Upper lobe of left lung (tissue), 6 donors: ENCODE data around the gene TBCD. TPM values are rescaled to one million over a fixed set of nuclear protein-coding genes. Genes with fewer than 3 reads are reported as not detected.
A peak's percentile ranks its signal among the peaks of the same experiment; 100 is the strongest.

Experiments used
- ATAC-seq, 2 donors: fragments of 200-7000 bp; cut with Tn5 transposase; one replicate each; pipeline ENCODE4 v1.9.1; 2022; ENCODE audit warnings: mild to moderate bottlenecking in 2 of 2, moderate library complexity in 2 of 2; ENCODE audit not compliant: low FRiP score in 2 of 2
- DNase-seq, 2 donors: peaks; one replicate each; pipeline ENCODE4 v3.0.0-alpha.2; 2019 to 2020
- H3K27ac ChIP-seq, 4 donors: fragments of 200-600 bp; sonication (generic); one replicate each; pipeline ENCODE4 v1.5.1; 2016 to 2019
- H3K27me3 ChIP-seq, 4 donors: fragments of 200-600 bp; sonication (generic); one replicate each; pipeline ENCODE4 v1.5.1; 2017 to 2019
- H3K36me3 ChIP-seq, 4 donors: fragments of 200-600 bp; sonication (generic); one replicate each; pipeline ENCODE4 v1.5.1; 2016 to 2019
- H3K4me1 ChIP-seq, 4 donors: fragments of 200-600 bp; sonication (generic); one replicate each; pipeline ENCODE4 v1.5.1; 2018 to 2019
- H3K4me3 ChIP-seq, 4 donors: fragments of 200-600 bp; sonication (generic); one replicate each; pipeline ENCODE4 v1.5.1; 2017 to 2019; ENCODE audit warnings: mild to moderate bottlenecking in 2 of 4, moderate library complexity in 1 of 4
- H3K9me3 ChIP-seq, 4 donors: fragments of 200-600 bp; sonication (generic); one replicate each; pipeline ENCODE4 v1.5.1; 2018 to 2019
- EP300 ChIP-seq, 4 donors: sonication (generic); formaldehyde crosslinking; IDR thresholded peaks; one replicate each; pipeline ENCODE4 v1.5.1; 2017; ENCODE audit warnings: antibody characterized with exemption in 4 of 4, control low read depth in 2 of 4
- POLR2A ChIP-seq, 4 donors: fragments of 450-650 bp; IDR thresholded peaks; one replicate each; pipeline ENCODE4 v1.5.1; 2016 to 2017; ENCODE audit warnings: antibody characterized with exemption in 4 of 4, mild to moderate bottlenecking in 2 of 4
- POLR2AphosphoS5 ChIP-seq, 2 donors: sonication (generic); formaldehyde crosslinking; IDR thresholded peaks; one replicate each; pipeline ENCODE4 v1.5.1; 2017; ENCODE audit warnings: antibody characterized with exemption in 2 of 2
- WGBS, 2 donors: methylation state at CpG; one replicate each; pipeline ENCODE4 v1.1.5; 2017 to 2018; 5-methylcytosine and 5-hydroxymethylcytosine counted together
- total RNA-seq, 6 donors: library from RNA; depleted of rRNA in 4 of 6; stranded (reverse); fragments of >200 nt in 4 of 6; gene quantifications; one replicate each; pipeline versions ENCODE4 v1.1.0 to v1.2.1, GENCODE V29; 2016 to 2021
- TF ChIP-seq, protein P1 (sequence below), 6 experiments: fragments of 450-650 bp in 4 of 6; fragments of 200-600 bp in 2 of 6; sonication (generic) in 2 of 6; IDR thresholded peaks; one replicate each; pipeline ENCODE4 v1.5.1; 2016 to 2019; ENCODE audit warnings: antibody characterized with exemption in 6 of 6
- donor health status: DM: no; HTN: no; CAD: no; lungs with moderate emphysema.
- donor health status: DM: no; HTN: yes; CAD: no; lungs with severe emphysema.

The TBCD gene
- total RNA-seq, 6 donors from 2014 or later: 71.3 to 262 (median 104) TPM

DNA sequence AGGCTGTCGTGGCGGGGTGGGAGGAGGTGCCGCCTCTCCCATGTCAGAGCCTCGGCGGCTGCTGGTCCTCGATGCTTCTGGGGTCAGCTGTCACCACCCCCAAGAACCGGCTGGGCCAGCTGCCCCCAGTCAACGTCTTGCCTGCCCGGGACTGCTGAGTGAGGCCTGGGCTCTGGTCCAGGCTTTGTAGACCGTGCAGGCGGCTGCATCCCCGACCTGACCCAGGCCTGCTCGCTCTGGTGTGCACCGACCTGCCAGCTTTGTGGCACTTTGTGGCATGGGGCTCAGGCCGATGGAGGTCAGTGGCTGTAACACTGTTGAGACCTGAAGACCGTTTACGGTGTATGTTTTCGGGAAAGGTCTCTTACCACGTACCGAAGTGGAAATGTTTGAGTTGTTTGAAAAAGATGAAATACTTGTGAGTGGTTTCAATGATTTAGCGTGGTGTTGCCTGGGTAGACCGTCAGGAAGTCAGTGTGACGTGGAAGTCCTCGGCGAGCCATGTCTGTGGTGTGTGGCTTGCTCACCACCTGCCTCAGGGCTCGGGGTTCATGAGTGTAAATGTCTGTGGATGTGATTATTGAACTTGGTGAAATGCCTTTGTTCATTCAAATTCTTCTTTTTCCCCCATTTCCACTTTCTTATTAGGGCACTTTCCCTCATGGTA is 141.2 kb downstream of the TBCD start:
- Histone ChIP-seq H3K9me3 (no peaks in the 10 kb centered on the region), H3K4me3 (no peak overlapping the region), H3K4me1 (peaks cover 20 to 48% (median 40%) of the 10 kb centered on the region in 4 donors), H3K27ac (peak overlapping the region; percentile 14 to 92 (median 68)), H3K36me3 (peaks cover 0 to 27% (median 11%) of the 10 kb centered on the region in 4 donors), H3K27me3 (no peaks in the 10 kb centered on the region)
- WGBS, 2 donors: 36 to 57% methylated on average over 19 to 26 of the region's 26 CpGs
- ATAC-seq (no peak), DNase-seq (peak; percentile 69 to 78)
- peak in 1 of 2 donors; percentile 14 for TF ChIP-seq POLR2AphosphoS5 (IDR thresholded peaks at IDR 0.05)
- peak in 1 of 4 donors; percentile 19 for TF ChIP-seq POLR2A (IDR thresholded peaks at IDR 0.05)
- TF ChIP-seq, protein P1, sequence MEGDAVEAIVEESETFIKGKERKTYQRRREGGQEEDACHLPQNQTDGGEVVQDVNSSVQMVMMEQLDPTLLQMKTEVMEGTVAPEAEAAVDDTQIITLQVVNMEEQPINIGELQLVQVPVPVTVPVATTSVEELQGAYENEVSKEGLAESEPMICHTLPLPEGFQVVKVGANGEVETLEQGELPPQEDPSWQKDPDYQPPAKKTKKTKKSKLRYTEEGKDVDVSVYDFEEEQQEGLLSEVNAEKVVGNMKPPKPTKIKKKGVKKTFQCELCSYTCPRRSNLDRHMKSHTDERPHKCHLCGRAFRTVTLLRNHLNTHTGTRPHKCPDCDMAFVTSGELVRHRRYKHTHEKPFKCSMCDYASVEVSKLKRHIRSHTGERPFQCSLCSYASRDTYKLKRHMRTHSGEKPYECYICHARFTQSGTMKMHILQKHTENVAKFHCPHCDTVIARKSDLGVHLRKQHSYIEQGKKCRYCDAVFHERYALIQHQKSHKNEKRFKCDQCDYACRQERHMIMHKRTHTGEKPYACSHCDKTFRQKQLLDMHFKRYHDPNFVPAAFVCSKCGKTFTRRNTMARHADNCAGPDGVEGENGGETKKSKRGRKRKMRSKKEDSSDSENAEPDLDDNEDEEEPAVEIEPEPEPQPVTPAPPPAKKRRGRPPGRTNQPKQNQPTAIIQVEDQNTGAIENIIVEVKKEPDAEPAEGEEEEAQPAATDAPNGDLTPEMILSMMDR (IDR thresholded peaks at IDR 0.05): no peak
- no peak for TF ChIP-seq EP300 (IDR thresholded peaks at IDR 0.05)

DNA sequence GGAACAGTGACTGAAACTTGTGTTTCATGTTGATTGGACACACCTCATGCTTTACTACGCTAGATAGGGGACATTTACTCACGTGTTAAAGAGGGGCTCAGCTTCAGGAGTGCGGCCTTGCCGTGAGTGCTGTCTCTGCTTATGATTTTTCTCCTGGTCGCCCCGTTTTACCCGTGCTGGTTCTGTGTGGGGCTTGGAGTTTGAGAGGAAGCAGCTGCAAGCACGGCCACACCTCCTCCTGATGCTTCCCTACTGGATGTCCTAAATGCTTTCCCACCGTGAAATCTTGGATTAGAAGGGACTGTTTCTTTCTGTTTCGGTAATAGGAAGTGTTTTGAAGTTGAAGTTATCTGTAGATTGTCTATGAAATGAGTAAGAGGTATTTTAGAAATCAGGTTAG is 141.9 kb downstream of the TBCD start:
- DNase-seq (no peak), ATAC-seq (no peak)
- peak overlapping the region in 3 of 4 donors; percentile 58 to 92 (median 78) for H3K27ac ChIP-seq
- 34 to 49% methylated on average over 10 of the region's 10 CpGs for WGBS, 2 donors
- no peak overlapping the region for H3K4me3 ChIP-seq
- H3K27me3 ChIP-seq: no peaks in the 10 kb centered on the region
- H3K4me1 ChIP-seq: peaks cover 17 to 45% (median 33%) of the 10 kb centered on the region in 4 donors
- peaks cover 0 to 27% (median 12%) of the 10 kb centered on the region in 4 donors for H3K36me3 ChIP-seq
- H3K9me3 ChIP-seq: no peaks in the 10 kb centered on the region
- no peak for TF ChIP-seq POLR2AphosphoS5 (IDR thresholded peaks at IDR 0.05)
- no peak for TF ChIP-seq EP300 (IDR thresholded peaks at IDR 0.05)
- TF ChIP-seq POLR2A (IDR thresholded peaks at IDR 0.05): no peak
- TF ChIP-seq, protein P1 (IDR thresholded peaks at IDR 0.05): no peak

DNA sequence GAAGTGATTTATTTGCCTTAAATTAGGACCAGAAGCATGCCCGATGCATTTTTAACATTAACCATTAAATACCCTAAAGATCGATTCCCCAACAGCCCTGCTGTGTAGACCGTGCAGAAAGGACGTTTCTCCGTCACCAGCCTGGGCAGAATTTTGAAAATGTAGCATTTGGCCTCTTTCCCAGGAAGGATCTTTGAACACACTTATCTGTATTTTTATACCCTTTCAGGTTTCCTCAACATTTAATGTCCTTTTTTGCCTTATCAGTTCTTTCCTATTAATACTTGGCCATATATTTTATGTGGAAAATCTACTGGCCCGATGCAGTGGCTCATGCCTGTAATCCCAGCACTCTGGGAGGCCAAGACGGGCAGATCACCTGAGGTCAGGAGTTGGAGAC is 142.5 kb downstream of the TBCD start:
- Histone ChIP-seq H3K27me3 (no peaks in the 10 kb centered on the region), H3K36me3 (peaks cover 0 to 27% (median 15%) of the 10 kb centered on the region in 4 donors), H3K4me3 (no peak overlapping the region), H3K4me1 (peaks cover 17 to 45% (median 32%) of the 10 kb centered on the region in 4 donors), H3K9me3 (no peaks in the 10 kb centered on the region), H3K27ac (peak overlapping the region in 2 of 4 donors; percentile 30 to 78)
- no peak for DNase-seq
- WGBS, 2 donors: 67 to 75% methylated on average over 7 of the region's 7 CpGs
- no peak for TF ChIP-seq EP300 (IDR thresholded peaks at IDR 0.05)
- ATAC-seq: no peak

DNA sequence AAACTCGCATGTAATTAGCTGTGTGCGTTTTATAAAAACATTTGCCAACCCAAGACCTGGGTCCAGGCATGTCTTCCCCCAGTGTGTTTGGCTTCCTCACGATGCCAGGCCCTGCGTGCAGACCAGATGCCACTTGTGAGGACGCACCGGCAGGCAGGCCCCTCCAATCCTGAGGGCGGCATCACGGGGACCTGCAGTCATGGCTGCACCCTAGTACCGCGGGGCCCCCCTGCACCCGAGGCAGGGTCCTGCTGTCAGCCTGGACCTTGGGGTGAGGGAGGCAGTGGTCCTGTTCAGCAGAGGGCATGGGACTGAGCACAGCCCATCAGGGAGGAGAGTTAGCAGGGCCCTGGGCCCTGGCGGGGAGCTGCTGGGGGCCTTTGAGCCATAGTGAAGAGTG is 143.2 kb downstream of the TBCD start:
- no peaks in the 10 kb centered on the region for H3K9me3 ChIP-seq
- WGBS, 2 donors: 94 to 97% methylated on average over 6 to 9 of the region's 12 CpGs
- H3K4me3 ChIP-seq: no peak overlapping the region
- TF ChIP-seq POLR2AphosphoS5 (IDR thresholded peaks at IDR 0.05) (no peak), EP300 (IDR thresholded peaks at IDR 0.05) (no peak), POLR2A (IDR thresholded peaks at IDR 0.05) (no peak)
- TF ChIP-seq, protein P1 (IDR thresholded peaks at IDR 0.05): no peak
- ATAC-seq: no peak
- H3K27ac ChIP-seq: peak overlapping the region in 2 of 4 donors; percentile 30 to 78
- H3K36me3 ChIP-seq: peaks cover 0 to 27% (median 13%) of the 10 kb centered on the region in 4 donors
- peaks cover 17 to 40% (median 32%) of the 10 kb centered on the region in 4 donors for H3K4me1 ChIP-seq
- no peaks in the 10 kb centered on the region for H3K27me3 ChIP-seq
- DNase-seq: no peak

DNA sequence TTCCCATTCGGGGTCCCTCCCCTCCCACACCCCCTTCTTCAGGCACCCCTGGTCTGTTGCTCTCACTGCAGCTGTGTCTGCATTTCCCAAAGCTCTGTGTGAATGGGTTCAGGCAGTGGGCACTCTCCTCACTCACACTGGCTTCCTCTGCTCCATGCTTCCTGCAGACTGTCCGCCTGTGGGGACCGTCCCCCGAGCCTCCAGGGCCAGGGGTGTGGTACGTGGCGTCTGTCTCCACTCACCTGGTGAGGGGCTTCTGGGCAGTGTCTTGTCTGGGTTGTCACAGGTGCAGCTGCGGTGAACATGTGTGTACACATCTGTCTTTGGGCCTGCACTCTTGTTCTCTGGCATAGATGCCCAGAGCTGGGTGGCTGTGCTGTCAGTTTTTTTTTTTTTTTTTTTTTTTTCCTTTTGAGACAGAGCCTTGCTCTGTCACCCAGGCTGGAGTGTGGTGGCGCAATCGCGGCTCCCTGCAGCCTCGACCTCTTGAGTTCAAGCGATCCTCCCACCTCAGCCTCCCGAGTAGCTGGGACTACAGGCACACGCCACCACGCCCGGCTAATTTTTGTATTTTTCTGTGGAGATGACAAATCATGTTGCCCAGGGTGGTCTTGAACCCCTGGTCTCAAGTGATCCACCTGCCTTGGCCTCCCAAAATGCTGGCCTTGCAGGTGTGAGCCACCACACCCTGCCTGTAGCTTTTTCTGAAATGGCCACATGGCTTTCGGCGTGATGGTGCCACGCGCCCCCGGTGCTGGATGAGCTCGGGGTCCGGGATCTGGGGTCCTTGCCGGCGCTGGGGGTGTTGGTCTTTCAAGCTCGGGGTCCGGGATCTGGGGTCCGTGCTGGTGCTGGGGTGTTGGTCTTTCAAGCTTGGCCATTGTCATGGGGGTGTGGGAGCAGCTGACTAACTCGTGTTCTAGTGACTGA is 144.5 kb downstream of the TBCD start:
- H3K9me3 ChIP-seq: no peaks in the 10 kb centered on the region
- no peak overlapping the region for H3K27ac ChIP-seq
- DNase-seq (no peak), ATAC-seq (no peak)
- no peaks in the 10 kb centered on the region for H3K27me3 ChIP-seq
- H3K4me3 ChIP-seq: no peak overlapping the region
- no peak for TF ChIP-seq POLR2AphosphoS5 (IDR thresholded peaks at IDR 0.05)
- TF ChIP-seq, protein P1 (IDR thresholded peaks at IDR 0.05): no peak
- TF ChIP-seq EP300 (IDR thresholded peaks at IDR 0.05): no peak
- no peak for TF ChIP-seq POLR2A (IDR thresholded peaks at IDR 0.05)
- peaks cover 0 to 30% (median 17%) of the 10 kb centered on the region in 4 donors for H3K36me3 ChIP-seq
- 88 to 89% methylated on average over 18 to 29 of the region's 29 CpGs for WGBS, 2 donors
- H3K4me1 ChIP-seq: peaks cover 17 to 32% (median 27%) of the 10 kb centered on the region in 4 donors
